Caco-2 (cell line): ENCODE results near the gene HOXD10. TPM values are rescaled to one million over a fixed set of nuclear protein-coding genes. Genes with fewer than 3 reads are reported as not detected.

Experiments used
- BruUV-seq: library from RNA; stranded (reverse); fragments of 400-500 nt; replicated peaks from 2 replicates; lab custom pipeline; 2021; lab: Mats Ljungman, UMichigan
- CTCF ChIA-PET: fragments of 300-600 bp; sonication (Branson Sonifier 250); formaldehyde crosslinking; loops from one replicate; lab custom pipeline; 2022; ENCODE audit warnings: antibody characterized with exemption; lab: Charles Lee
- POLR2A ChIA-PET: fragments of 300-600 bp; sonication (Branson Sonifier 250); formaldehyde crosslinking; loops from one replicate; lab custom pipeline; 2022; ENCODE audit warnings: antibody characterized with exemption; lab: Charles Lee
- DNase-seq, 2 experiments: peaks; one replicate each; pipeline versions ENCODE4 v3.0.0 to v3.0.0-alpha.2; 2020 to 2022
- H3K27me3 ChIP-seq: replicated peaks from 2 replicates; pipeline ENCODE4 v1.6.0; 2011; ENCODE audit warnings: low read length; ENCODE audit not compliant: control insufficient read depth, insufficient read depth
- H3K36me3 ChIP-seq: 2 replicates; pipeline ENCODE4 v1.5.1; 2011; ENCODE audit warnings: low read length; ENCODE audit not compliant: control insufficient read depth, insufficient read depth
- H3K4me1 ChIP-seq: fragments of 250-450 bp; sonication (Bioruptor Pico); 2 replicates; pipeline ENCODE4 v1.5.1; 2020; ENCODE audit warnings: mild to moderate bottlenecking
- H3K4me3 ChIP-seq: 2 replicates; pipeline ENCODE4 v1.5.1; 2011; ENCODE audit warnings: low read depth, mild to moderate bottlenecking, control low read depth, low read length
- H3K9me3 ChIP-seq: fragments of 250-450 bp; sonication (Bioruptor Pico); 2 replicates; pipeline ENCODE4 v1.5.1; 2020; ENCODE audit warnings: mild to moderate bottlenecking, moderate library complexity
- H3K27ac Mint-ChIP-seq: one replicate; pipeline ENCODE4 v1.8.0; 2022; ENCODE audit warnings: mixed read lengths; ENCODE audit not compliant: unreplicated experiment
- H3K27me3 Mint-ChIP-seq: one replicate; pipeline ENCODE4 v1.8.0; 2022; ENCODE audit warnings: mixed read lengths; ENCODE audit not compliant: insufficient read depth, unreplicated experiment
- H3K36me3 Mint-ChIP-seq: one replicate; pipeline ENCODE4 v1.8.0; 2022; ENCODE audit warnings: mild to moderate bottlenecking, mixed read lengths; ENCODE audit not compliant: insufficient read depth, unreplicated experiment
- H3K4me1 Mint-ChIP-seq: one replicate; pipeline ENCODE4 v1.8.0; 2022; ENCODE audit warnings: low read depth, mixed read lengths; ENCODE audit not compliant: unreplicated experiment
- H3K4me3 Mint-ChIP-seq: one replicate; pipeline ENCODE4 v1.8.0; 2022; ENCODE audit warnings: mild to moderate bottlenecking, moderate library complexity, mixed read lengths; ENCODE audit not compliant: unreplicated experiment
- H3K9me3 Mint-ChIP-seq: one replicate; pipeline ENCODE4 v1.8.0; 2022; ENCODE audit warnings: mixed read lengths; ENCODE audit not compliant: unreplicated experiment
- CTCF ChIP-seq, 2 experiments: fragments of 200-600 bp in 1 of 2; IDR thresholded peaks; 1 replicate in 1 of 2; 2 replicates in 1 of 2; pipeline versions ENCODE4 v1.5.1 to v1.8.0; 2011 to 2022; ENCODE audit warnings: antibody characterized with exemption in 1 of 2, control low read depth in 1 of 2, inconsistent platforms in 1 of 2, low read depth in 1 of 2, low read length in 1 of 2, mild to moderate bottlenecking in 1 of 2, moderate library complexity in 1 of 2; ENCODE audit not compliant: insufficient read depth in 1 of 2, severe bottlenecking in 1 of 2, unreplicated experiment in 1 of 2
- intact Hi-C: fragments of 100-400 bp; cut with micrococcal nuclease; formaldehyde crosslinking; loops from one replicate; pipeline ENCODE4 v1.10.0; 2022; ENCODE audit not compliant: unreplicated experiment
- total RNA-seq: library from RNA; stranded (reverse); gene quantifications from 2 replicates; pipeline ENCODE4 v1.2.3, GENCODE V29; 2022

The HOXD10 gene
- total RNA-seq, 1 experiment from 2014 or later, result not detected

- no peak for TF ChIP-seq CTCF (IDR thresholded peaks at IDR 0.05; ENCODE audit: insufficient read depth in 1 of 2, low read depth in 1 of 2, low read length in 1 of 2, severe bottlenecking in 1 of 2, unreplicated experiment in 1 of 2)
- no peaks in the 10 kb centered on the region for H3K36me3 Mint-ChIP-seq
- peaks cover 18% of the 10 kb centered on the region for H3K27me3 Mint-ChIP-seq
- peak overlapping the region; percentile 45 for H3K4me3 Mint-ChIP-seq
- Histone ChIP-seq H3K27me3 (no peaks in the 10 kb centered on the region; the same call in 1 of the 2 replicates), H3K36me3 (no peaks in the 10 kb centered on the region), H3K4me3 (no peak overlapping the region), H3K9me3 (no peaks in the 10 kb centered on the region), H3K4me1 (no peaks in the 10 kb centered on the region)
- no peaks in the 10 kb centered on the region for H3K9me3 Mint-ChIP-seq
- no peaks in the 10 kb centered on the region for H3K4me1 Mint-ChIP-seq
- intact Hi-C loops, result no loop called here
- BruUV-seq, result no TSS peak
- POLR2A ChIA-PET, result no interaction called here
- no peak for DNase-seq
- H3K27ac Mint-ChIP-seq, result no peak overlapping the region
- CTCF ChIA-PET, result no interaction called here
Observed at GRCh38 chr2:176156301-176156806, 39.8 kb downstream of the HOXD10 start.

DNA sequence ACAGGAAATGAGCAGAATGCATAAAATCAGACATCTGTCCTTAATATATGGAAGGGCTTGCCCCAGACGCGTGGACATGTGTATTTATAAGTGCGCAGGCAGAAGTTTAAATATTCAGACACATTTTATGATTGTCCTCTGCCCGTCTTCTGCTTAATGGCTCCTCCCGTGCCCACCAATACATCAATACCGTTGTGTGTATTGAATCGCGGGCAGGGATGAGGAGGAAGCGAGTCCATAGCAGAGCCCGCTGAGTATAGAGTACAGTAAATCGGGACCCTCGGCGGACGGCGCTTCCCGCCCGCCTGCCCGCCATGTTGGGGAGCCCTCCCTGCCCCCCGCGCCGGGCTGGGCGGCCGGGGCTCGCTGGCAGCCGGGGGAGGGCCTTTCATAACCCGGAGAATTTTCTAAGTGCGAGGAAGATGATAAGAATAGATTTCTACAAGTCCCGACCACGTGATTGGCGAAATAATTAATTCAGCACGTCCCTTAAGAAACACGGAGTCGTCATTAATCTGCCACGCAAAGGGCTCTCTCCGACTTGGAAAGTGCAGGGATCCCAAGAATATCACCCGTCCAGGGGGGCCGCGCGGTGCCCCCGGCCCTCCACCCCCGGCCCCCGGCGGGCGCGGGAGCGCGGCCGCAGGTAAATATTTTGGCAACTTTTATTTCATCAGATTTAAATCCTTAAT lies 40.4 kb downstream of the HOXD10 start, which contains the start of gene HOXD3:
TSS of gene HOXD3 (plus strand) at position 501 of the 692 bp plus-strand sequence. CDS start 11,808 bp downstream, outside the sequence.
- Mint-ChIP-seq H3K4me1 (no peaks in the 10 kb centered on the region), H3K36me3 (no peaks in the 10 kb centered on the region), H3K4me3 (peak within 1 kb of the TSS; percentile 70), H3K27ac (no peak within 1 kb of the TSS), H3K9me3 (no peaks in the 10 kb centered on the region), H3K27me3 (peaks cover 18% of the 10 kb centered on the region)
- no peaks in the 10 kb centered on the region; the same call in 1 of the 2 replicates for H3K27me3 ChIP-seq
- BruUV-seq, result no TSS peak
- TF ChIP-seq CTCF (IDR thresholded peaks at IDR 0.05; ENCODE audit: insufficient read depth in 1 of 2, low read depth in 1 of 2, low read length in 1 of 2, severe bottlenecking in 1 of 2, unreplicated experiment in 1 of 2), result no peak
- no peaks in the 10 kb centered on the region for H3K36me3 ChIP-seq
- peak within 1 kb of the TSS; percentile 42 for H3K4me3 ChIP-seq
- H3K9me3 ChIP-seq, result no peaks in the 10 kb centered on the region
- POLR2A ChIA-PET, result no interaction called here
- intact Hi-C loops, result no loop called here
- no peaks in the 10 kb centered on the region for H3K4me1 ChIP-seq
- DNase-seq, result no peak
- CTCF ChIA-PET, result interaction anchor here (0.6 kb wide), 1 partner anchor 112 kb away, joined by 3 read pairs; the partner anchor contains the start of gene MTX2

- intact Hi-C loops, result no loop called here
- Histone ChIP-seq H3K36me3 (no peaks in the 10 kb centered on the region), H3K9me3 (no peaks in the 10 kb centered on the region), H3K27me3 (no peaks in the 10 kb centered on the region; the same call in 1 of the 2 replicates), H3K4me3 (peak overlapping the region; percentile 42), H3K4me1 (no peaks in the 10 kb centered on the region)
- peak overlapping the region; percentile 70 for H3K4me3 Mint-ChIP-seq
- BruUV-seq, result no TSS peak
- ChIA-PET CTCF (interaction anchor here (0.6 kb wide), 1 partner anchor 112 kb away, joined by 3 read pairs; the partner anchor contains the start of gene MTX2), POLR2A (no interaction called here)
- no peaks in the 10 kb centered on the region for H3K9me3 Mint-ChIP-seq
- no peaks in the 10 kb centered on the region for H3K36me3 Mint-ChIP-seq
- peaks cover 18% of the 10 kb centered on the region for H3K27me3 Mint-ChIP-seq
- H3K4me1 Mint-ChIP-seq, result no peaks in the 10 kb centered on the region
- no peak for TF ChIP-seq CTCF (IDR thresholded peaks at IDR 0.05; ENCODE audit: insufficient read depth in 1 of 2, low read depth in 1 of 2, low read length in 1 of 2, severe bottlenecking in 1 of 2, unreplicated experiment in 1 of 2)
- peak in 1 of 2 experiments; percentile 45 for DNase-seq
- H3K27ac Mint-ChIP-seq, result no peak overlapping the region
Observed at GRCh38 chr2:176157499-176158185, 41.1 kb downstream of the HOXD10 start.
